HEK293 (cell line): ENCODE data around the gene DYNLT4.

Experiments used
- GFI1B ChIP-seq: fragments of 450-650 bp; formaldehyde crosslinking; IDR thresholded peaks from 2 replicates; pipeline ENCODE4 v1.5.1; 2016; ENCODE audit warnings: missing biosample characterization, missing genetic modification characterization
- GLIS1 ChIP-seq: fragments of 450-650 bp; formaldehyde crosslinking; IDR thresholded peaks from 2 replicates; pipeline ENCODE4 v1.5.1; 2016; ENCODE audit warnings: missing biosample characterization, missing genetic modification characterization
- HIC1 ChIP-seq: fragments of 450-650 bp; formaldehyde crosslinking; IDR thresholded peaks from 2 replicates; pipeline ENCODE4 v1.5.1; 2016; ENCODE audit warnings: missing biosample characterization, missing genetic modification characterization
- YY1 ChIP-seq: fragments of 450-650 bp; formaldehyde crosslinking; IDR thresholded peaks from 2 replicates; pipeline ENCODE4 v1.5.1; 2018; ENCODE audit warnings: missing biosample characterization, missing genetic modification characterization
- ZNF138 ChIP-seq: fragments of 450-650 bp; formaldehyde crosslinking; IDR thresholded peaks from 2 replicates; pipeline ENCODE4 v1.5.1; 2016; ENCODE audit warnings: missing biosample characterization, missing genetic modification characterization, borderline replicate concordance
- ZNF274 ChIP-seq, 2 experiments: fragments of 200-500 bp in 1 of 2; fragments of 450-650 bp in 1 of 2; sonication (Bioruptor generic) in 1 of 2; formaldehyde crosslinking in 1 of 2; IDR thresholded peaks; 2 replicates each; pipeline versions ENCODE4 v1.5.1 to v1.6.1; 2014 to 2016; ENCODE audit warnings: borderline replicate concordance in 1 of 2, inconsistent platforms in 1 of 2, low read length in 1 of 2, missing biosample characterization in 1 of 2, missing genetic modification characterization in 1 of 2
- ZNF302 ChIP-seq: fragments of 450-650 bp; formaldehyde crosslinking; IDR thresholded peaks from 2 replicates; pipeline ENCODE4 v1.5.1; 2016; ENCODE audit warnings: missing biosample characterization, missing genetic modification characterization, low read depth
- ZNF391 ChIP-seq: fragments of 450-650 bp; formaldehyde crosslinking; IDR thresholded peaks from 2 replicates; pipeline ENCODE4 v1.5.1; 2016; ENCODE audit warnings: low read depth, missing biosample characterization, missing genetic modification characterization, borderline replicate concordance
- ZNF558 ChIP-seq: fragments of 450-650 bp; formaldehyde crosslinking; IDR thresholded peaks from 2 replicates; pipeline ENCODE4 v1.5.1; 2016; ENCODE audit warnings: missing biosample characterization, missing genetic modification characterization
- ZNF768 ChIP-seq: fragments of 450-650 bp; formaldehyde crosslinking; IDR thresholded peaks from 2 replicates; pipeline ENCODE4 v1.5.1; 2018; ENCODE audit warnings: missing biosample characterization, mild to moderate bottlenecking, missing genetic modification characterization
- TF ChIP-seq, protein P1 (sequence below): fragments of 450-650 bp; formaldehyde crosslinking; IDR thresholded peaks from 2 replicates; pipeline ENCODE4 v1.5.1; 2016; ENCODE audit warnings: missing biosample characterization, missing genetic modification characterization

- TF ChIP-seq, protein P1, sequence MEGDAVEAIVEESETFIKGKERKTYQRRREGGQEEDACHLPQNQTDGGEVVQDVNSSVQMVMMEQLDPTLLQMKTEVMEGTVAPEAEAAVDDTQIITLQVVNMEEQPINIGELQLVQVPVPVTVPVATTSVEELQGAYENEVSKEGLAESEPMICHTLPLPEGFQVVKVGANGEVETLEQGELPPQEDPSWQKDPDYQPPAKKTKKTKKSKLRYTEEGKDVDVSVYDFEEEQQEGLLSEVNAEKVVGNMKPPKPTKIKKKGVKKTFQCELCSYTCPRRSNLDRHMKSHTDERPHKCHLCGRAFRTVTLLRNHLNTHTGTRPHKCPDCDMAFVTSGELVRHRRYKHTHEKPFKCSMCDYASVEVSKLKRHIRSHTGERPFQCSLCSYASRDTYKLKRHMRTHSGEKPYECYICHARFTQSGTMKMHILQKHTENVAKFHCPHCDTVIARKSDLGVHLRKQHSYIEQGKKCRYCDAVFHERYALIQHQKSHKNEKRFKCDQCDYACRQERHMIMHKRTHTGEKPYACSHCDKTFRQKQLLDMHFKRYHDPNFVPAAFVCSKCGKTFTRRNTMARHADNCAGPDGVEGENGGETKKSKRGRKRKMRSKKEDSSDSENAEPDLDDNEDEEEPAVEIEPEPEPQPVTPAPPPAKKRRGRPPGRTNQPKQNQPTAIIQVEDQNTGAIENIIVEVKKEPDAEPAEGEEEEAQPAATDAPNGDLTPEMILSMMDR (tag by site-specific recombination): no peak
- no peak for TF ChIP-seq ZNF274 (IDR thresholded peaks at IDR 0.05; ENCODE audit: low read length)
- TF ChIP-seq ZNF274 (tag by site-specific recombination; IDR thresholded peaks at IDR 0.05; ENCODE audit: borderline replicate concordance): no peak
- TF ChIP-seq ZNF138 (tag by site-specific recombination): no peak
- TF ChIP-seq ZNF391 (tag by site-specific recombination): no peak
- TF ChIP-seq GFI1B (tag by site-specific recombination): no peak
- no peak for TF ChIP-seq YY1 (tag by site-specific recombination)
- no peak for TF ChIP-seq HIC1 (tag by site-specific recombination)
- TF ChIP-seq GLIS1: peak; percentile 90
- no peak for TF ChIP-seq ZNF302 (tag by site-specific recombination)
- no peak for TF ChIP-seq ZNF558 (tag by site-specific recombination)
- TF ChIP-seq ZNF768 (tag by site-specific recombination): no peak
These were observed 19.4 kb upstream of the DYNLT4 start for GRCh38 chr1:44826375-44827196.
